Activated T-cell treated with anti-CD3 and anti-CD28 coated beads for 24 hours (primary cell): Measurements from ENCODE around the gene RHCE.
"Not testable (repeated sequence)": the region's sequence is repeated elsewhere in the genome, so short reads cannot be mapped to it uniquely, and the experiment has no call there.

ENCODE experiments used
- DNase-seq: peaks from one replicate; pipeline ENCODE4 v3.0.0-alpha.2; 2020; ENCODE audit warnings: low read depth

RHCE gene

GRCh38 chr1:25420715-25421114 lies at the start of gene RHCE:
TSS of gene RHCE (minus strand) at chr1:25420825. CDS start at chr1:25420786, 39 bp downstream.
- not testable (repeated sequence) for DNase-seq

- DNase-seq: no peak
Observed at GRCh38 chr1:25469177-25469576, 48.6 kb upstream of the RHCE start.

- no peak for DNase-seq
Observed at GRCh38 chr1:25468033-25468432, 47.4 kb upstream of the RHCE start.

- no peak for DNase-seq
Observed at GRCh38 chr1:25467616-25468015, 47.0 kb upstream of the RHCE start.

- no peak for DNase-seq
Observed at GRCh38 chr1:25467193-25467592, 46.6 kb upstream of the RHCE start.

- DNase-seq: no peak
Observed at GRCh38 chr1:25462732-25463131, 42.1 kb upstream of the RHCE start.

- no peak for DNase-seq
Observed at GRCh38 chr1:25461849-25462248, 41.2 kb upstream of the RHCE start.

- DNase-seq: not testable (repeated sequence)
Observed at GRCh38 chr1:25460816-25461215, 40.2 kb upstream of the RHCE start.

GRCh38 chr1:25460020-25460419 lies 39.4 kb upstream of the RHCE start:
- no peak for DNase-seq

- no peak for DNase-seq
Observed at GRCh38 chr1:25458541-25459298, 38.1 kb upstream of the RHCE start.

GRCh38 chr1:25456502-25456901 lies 35.9 kb upstream of the RHCE start:
- no peak for DNase-seq

- no peak for DNase-seq
Observed at GRCh38 chr1:25451908-25452307, 31.3 kb upstream of the RHCE start.

GRCh38 chr1:25450891-25451290 lies 30.3 kb upstream of the RHCE start:
- DNase-seq: no peak

- no peak for DNase-seq
Observed at GRCh38 chr1:25447547-25447946, 26.9 kb upstream of the RHCE start.

GRCh38 chr1:25445993-25446538 lies 25.4 kb upstream of the RHCE start:
- no peak for DNase-seq

- not testable (repeated sequence) for DNase-seq
Observed at GRCh38 chr1:25444604-25445003, 24.0 kb upstream of the RHCE start.

- DNase-seq: no peak
Observed at GRCh38 chr1:25443030-25443699, 22.5 kb upstream of the RHCE start.

GRCh38 chr1:25442178-25442577 lies 21.6 kb upstream of the RHCE start:
- DNase-seq: no peak

- DNase-seq: no peak
Observed at GRCh38 chr1:25439287-25439686, 18.7 kb upstream of the RHCE start.

GRCh38 chr1:25437672-25438071 lies 17.0 kb upstream of the RHCE start:
- DNase-seq: no peak

GRCh38 chr1:25435397-25436108 lies 14.9 kb upstream of the RHCE start:
- DNase-seq: no peak

GRCh38 chr1:25433389-25434186 lies 13.0 kb upstream of the RHCE start:
- no peak for DNase-seq
